22Rv1 (cell line): Measurements from ENCODE around the gene NKX1-1.
"Not testable (repeated sequence)": the region's sequence is repeated elsewhere in the genome, so short reads cannot be mapped to it uniquely, and the experiment has no call there.

Experiments
- H3K27ac ChIP-seq: fragments of 450-650 bp; 2 replicates; pipeline ENCODE4 v1.5.1; 2017
- CTCF ChIP-seq: fragments of 450-650 bp; IDR thresholded peaks from 2 replicates; pipeline ENCODE4 v1.5.1; 2017; ENCODE audit warnings: mild to moderate bottlenecking
- ZFX ChIP-seq: fragments of 450-650 bp; IDR thresholded peaks from 2 replicates; pipeline ENCODE4 v1.6.1; 2017; ENCODE audit warnings: antibody characterized with exemption, borderline replicate concordance

The NKX1-1 gene

GRCh38 chr4:1396806-1397455, 9.3 kb downstream of the NKX1-1 start:
- no peak overlapping the region for H3K27ac ChIP-seq
- no peak for TF ChIP-seq CTCF
- TF ChIP-seq ZFX, result no peak

DNA sequence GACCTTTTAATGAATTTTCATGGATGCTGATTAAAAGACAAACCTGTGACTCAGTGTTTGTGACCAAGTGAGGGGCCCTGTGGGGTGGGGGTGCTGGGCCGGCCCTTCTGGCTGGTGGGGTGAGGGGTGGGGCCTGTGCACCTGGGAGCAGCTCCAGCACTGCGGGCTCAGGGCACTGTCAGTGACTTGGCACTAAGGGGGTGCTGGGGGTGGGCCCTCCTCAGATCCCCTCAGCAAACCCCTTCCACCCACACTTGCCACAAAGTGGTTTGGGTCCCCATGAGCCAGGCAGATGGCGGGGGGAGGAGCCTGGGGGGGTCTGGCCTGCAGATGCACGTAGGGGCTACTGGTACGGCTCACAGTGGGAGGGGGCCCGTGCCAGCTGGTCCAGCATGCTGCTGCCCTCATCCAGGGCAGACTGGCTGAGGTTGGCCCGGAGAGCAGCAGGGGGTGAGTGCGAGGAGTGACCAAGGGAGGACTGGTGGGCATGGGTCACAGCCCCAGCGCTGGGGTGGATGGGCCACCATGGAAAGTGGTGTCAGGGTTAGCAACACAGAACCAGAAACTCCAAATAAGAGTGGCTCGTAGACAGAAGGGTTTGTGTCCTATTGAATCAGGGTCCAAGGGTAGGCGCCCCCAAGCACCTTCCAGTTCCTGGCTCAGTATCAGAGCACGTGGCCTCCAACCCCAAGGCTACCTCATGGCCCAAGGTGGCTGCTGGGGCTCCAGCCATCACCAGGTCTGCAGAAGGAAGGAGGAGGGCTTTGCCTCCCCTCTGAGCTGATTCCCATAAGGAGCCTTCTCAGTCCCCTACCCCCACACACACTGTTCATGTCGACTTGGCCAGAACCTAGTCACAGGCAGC, 10.1 kb downstream of the NKX1-1 start:
- H3K27ac ChIP-seq, result no peak overlapping the region
- TF ChIP-seq ZFX (no peak), CTCF (no peak)

GRCh38 chr4:1395389-1395820, 10.8 kb downstream of the NKX1-1 start:
- H3K27ac ChIP-seq, result not testable (repeated sequence)

DNA sequence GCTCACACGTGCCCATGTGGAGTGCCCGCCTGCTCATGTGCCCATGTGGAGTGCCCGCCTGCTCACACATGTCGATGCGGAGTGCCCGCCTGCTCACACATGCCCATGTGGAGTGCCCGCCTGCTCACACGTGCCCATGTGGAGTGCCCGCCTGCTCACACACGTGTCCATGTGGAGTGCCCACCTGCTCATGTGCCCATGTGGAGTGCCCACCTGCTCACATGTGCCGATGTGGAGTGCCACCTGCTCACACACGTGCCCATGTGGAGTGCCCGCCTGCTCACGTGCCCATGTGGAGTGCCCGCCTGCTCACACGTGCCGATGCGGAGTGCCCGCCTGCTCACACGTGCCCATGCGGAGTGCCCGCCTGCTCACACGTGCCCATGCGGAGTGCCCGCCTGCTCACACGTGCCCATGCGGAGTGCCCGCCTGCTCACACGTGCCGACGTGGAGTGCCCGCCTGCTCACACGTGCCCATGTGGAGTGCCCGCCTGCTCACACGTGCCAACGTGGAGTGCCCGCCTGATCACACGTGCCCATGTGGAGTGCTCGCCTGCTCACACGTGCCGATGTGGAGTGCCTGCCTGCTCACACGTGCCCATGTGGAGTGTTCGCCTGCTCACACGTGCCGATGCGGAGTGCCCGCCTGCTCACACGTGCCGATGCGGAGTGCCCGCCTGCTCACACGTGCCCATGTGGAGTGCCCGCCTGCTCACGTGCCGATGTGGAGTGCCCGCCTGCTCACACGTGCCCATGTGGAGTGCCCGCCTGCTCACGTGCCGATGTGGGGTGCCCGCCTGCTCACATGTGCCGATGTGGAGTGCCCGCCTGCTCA, 11.5 kb downstream of the NKX1-1 start:
- not testable (repeated sequence) for H3K27ac ChIP-seq

- no peak for TF ChIP-seq ZFX
- no peak for TF ChIP-seq CTCF
- no peak overlapping the region for H3K27ac ChIP-seq
Observed at GRCh38 chr4:1393866-1394265, 12.4 kb downstream of the NKX1-1 start.

DNA sequence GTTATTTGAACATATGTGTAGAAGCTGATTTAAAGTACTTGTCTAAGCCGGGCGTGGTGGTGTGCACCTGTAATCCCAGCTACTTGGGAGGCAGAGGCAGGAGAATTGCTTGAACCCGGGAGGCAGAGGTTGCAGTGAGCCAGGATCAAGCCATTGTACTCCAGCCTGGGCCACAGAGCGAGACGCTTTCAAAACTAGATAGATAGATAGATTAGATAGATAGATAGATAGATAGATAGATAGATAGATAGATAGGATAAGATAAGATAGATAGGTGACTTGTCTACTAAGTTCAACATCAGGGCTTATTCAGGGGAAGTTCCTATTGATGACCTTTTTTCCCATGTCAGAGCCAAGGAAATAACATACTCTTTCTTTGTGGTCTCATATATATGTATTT, 12.9 kb downstream of the NKX1-1 start:
- H3K27ac ChIP-seq, result not testable (repeated sequence)

DNA sequence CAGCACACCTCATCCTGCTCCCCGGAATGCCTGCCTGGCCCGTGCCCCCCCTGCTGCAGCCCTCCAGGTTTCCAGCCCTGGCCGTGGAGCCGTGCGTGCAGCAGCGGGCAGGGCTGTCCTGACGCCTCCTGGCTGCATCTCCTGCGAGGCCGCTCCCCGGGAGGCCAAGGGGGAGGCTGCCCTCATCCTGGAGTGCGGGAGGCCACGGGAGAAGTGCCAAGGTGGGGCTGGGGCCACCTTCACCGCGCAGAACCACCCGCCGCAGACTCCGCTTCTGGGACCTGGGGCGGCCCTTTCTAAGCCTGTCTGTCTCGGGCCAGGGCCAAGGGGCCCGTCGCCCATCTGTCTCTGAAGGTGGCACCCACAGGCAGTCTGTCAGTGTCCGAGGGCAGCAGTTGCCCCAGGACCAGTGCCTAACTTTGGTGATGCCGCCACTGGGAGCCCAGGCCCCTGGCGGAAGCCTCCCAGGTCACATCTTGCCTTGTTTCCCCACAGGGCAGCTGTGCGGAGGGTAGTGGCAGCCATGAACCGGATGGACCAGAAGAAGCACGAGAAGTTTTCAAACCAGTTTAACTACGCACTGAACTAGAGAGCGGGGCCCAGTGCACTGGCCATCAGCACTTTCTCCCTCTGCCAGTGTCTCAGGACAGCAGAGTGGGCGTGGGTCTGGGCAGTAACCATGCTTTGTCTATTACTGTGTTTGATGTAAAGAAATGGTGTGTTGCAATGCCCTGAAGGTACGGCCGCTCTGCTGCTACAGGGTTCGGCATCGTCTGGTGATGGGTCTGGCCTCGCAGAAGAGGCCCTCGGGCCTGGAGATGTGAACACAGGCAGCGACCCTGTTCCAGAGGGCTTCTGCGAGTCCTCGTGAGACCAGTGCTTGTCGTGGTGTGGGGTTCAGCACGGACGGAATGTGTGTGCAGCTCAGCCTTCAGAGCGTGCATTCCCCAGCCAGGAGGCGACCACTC, 20.6 kb downstream of the NKX1-1 start:
- H3K27ac ChIP-seq, result no peak overlapping the region
- TF ChIP-seq ZFX (no peak), CTCF (no peak)

GRCh38 chr4:1384675-1385372, 21.4 kb downstream of the NKX1-1 start:
- no peak overlapping the region for H3K27ac ChIP-seq
- no peak for TF ChIP-seq ZFX
- no peak for TF ChIP-seq CTCF
